Right ventricle myocardium superior (tissue), 1 donor: ENCODE results near the gene THSD4. TPM values are rescaled to one million over a fixed set of nuclear protein-coding genes. Genes with fewer than 3 reads are reported as not detected.
"Not testable (repeated sequence)": the region's sequence is repeated elsewhere in the genome, so short reads cannot be mapped to it uniquely, and the experiment has no call there.

Experiments used
- ATAC-seq: fragments of 200-7000 bp; cut with Tn5 transposase; one replicate; pipeline ENCODE4 v1.9.1; 2020; ENCODE audit warnings: mild to moderate bottlenecking; ENCODE audit not compliant: poor library complexity
- DNase-seq: peaks from one replicate; pipeline ENCODE4 v3.0.0-alpha.2; 2020
- intact Hi-C: fragments of 100-400 bp; cut with DNase I; formaldehyde crosslinking; loops from one replicate; pipeline ENCODE4 v1.11.2; 2022
- total RNA-seq: library from RNA; stranded (reverse); fragmentation: NEBNext Ultra II Directional; extraction: Animal tissue kit (Norgen Biotek cat#: 25700); gene quantifications from one replicate; pipeline ENCODE4 v1.2.1, GENCODE V29; 2021
- donor health status: DM: no; HTN: yes; CAD: no; lungs with severe emphysema.

The THSD4 gene
- total RNA-seq, 1 donor from 2014 or later: 75.6 TPM

DNA sequence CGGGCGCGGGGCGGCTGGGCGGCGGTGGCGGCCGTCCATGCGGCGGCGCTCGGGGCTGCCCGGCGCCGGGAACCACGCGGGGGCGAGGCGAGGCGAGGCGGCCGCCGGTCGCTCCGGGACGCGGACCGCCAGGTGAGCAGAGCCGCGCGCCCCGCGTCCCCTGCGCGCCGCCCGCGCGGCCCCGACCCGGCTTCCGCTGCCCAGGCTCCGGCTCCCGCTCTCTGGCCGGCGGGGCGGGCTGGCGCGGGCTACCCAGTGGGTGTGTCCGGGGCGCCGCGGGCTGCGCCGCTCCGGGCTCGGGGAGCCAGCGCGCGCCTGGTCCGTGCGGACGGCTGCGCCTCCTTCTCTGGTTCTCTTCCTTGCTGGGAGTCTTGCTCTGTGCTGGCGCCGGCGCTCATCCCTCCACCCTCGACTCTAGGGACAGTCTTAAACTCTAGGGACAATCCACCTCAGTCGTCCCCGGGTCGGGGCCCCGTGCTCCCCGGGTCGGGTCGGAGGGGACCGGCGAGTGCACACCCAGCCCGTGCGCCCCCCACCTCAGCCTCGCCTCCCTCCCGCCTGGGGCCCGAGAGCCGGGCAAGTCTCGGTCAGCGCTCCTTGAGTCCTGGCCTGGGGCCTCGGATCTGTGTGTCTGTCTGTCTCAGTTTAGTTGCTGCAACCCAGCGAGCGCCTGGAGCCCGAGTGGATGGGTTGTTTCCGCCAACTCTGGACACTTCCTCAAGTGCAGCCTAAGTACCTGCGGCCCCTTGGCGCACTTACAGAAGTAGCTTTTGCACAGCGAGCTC is 488 bp downstream of the THSD4 start:
- DNase-seq: peak; percentile 68
- peak; percentile 65 for ATAC-seq
- intact Hi-C loops: loop anchor here (10.0 kb wide), 1 partner anchor 219 kb away; no protein-coding TSS in a partner anchor

DNA sequence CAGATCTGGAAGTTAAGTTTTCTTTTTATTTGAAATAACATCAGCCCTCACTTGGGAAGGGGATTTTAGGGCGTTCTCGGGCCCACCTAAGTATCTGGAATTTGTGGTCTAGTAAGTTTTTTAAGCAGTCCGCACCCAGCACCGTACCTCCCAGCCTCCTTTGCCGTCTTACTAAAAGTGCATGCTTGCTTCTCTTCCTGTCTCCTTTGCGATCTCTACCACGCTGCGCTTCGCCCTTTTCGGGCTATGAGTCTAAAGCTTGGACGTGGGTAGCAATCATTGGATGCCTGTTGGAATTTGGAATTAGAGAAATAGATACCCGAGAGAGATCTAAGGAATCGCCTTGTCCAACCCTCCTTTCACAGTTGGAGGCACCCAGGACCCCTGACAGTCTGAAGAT is 1.1 kb downstream of the THSD4 start:
- intact Hi-C loops: loop anchor here (10.0 kb wide), 1 partner anchor 218 kb away; no protein-coding TSS in a partner anchor
- no peak for DNase-seq
- ATAC-seq: peak; percentile 44

DNA sequence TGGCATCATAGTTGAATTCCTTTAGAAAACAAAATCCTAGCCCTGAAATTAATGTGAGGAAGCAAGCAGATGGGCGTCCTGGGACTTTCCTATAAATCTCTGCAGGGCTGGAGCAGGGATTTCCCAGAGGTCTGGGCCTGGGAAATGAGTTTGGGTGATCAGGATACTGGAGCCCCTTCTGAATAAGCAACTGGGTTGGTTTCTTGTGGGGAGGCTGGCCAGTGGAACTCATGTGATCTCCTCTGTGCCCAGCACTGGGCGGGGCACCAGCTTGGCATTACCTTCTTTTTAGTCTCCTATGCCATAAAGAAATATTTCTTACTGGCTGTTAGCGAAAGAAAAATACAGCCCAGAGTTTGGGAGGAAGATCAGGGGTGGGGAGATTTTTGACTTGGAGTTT is 1.7 kb downstream of the THSD4 start:
- ATAC-seq: peak; percentile 69
- intact Hi-C loops: loop anchor here (10.0 kb wide), 1 partner anchor 218 kb away; no protein-coding TSS in a partner anchor

DNA sequence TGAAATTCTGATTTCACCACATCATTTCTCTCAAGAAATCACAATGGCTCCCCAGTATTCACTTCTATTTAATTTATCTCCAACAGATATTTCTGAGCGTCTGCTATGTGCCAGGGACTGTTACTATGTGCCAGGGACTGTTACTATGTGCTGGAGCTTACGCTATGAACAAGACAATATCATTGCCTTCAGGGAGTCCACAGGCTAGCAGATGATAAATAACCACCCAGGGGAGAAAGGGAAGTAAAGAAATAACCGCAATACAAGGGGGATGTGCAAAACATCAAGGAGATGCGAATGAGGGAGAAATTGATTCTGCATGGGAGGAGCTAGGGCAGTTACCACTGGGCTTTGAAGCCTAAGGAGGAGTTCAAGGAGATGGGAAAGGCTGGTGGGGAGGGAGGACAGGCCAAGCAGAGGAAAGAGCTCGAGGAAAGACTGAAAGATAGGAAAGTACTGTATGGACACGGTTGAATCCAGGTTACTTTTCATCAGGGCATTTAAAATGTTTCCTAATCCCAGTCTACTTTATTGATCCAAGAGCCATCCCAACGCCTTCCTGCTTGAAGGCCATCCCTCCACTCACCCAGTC is 2.5 kb downstream of the THSD4 start:
- DNase-seq (no peak), ATAC-seq (no peak)
- intact Hi-C loops: loop anchor here (10.0 kb wide), 1 partner anchor 217 kb away; no protein-coding TSS in a partner anchor

More for the DNA sequence above, 1.7 kb downstream of the THSD4 start:
- peak; percentile 52 for DNase-seq

DNA sequence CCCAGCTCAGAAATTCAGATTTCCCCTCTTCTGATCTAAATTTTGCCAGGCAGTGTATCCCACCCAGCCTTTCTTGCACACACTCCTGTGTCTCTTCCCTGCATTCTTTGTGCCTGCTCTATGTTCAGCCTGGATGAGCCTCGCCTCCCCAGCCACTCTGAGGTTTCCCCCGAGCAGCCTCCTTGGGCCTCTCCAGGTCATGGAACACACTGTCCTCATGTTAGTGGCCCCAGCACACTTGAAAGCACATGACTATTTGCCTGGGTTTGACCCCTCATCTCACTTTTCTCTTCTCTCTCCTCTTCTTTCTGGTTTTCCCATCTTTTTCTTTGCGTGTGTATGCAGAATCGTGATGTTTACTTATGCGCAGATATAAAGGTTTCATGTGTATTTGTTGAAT is 3.1 kb downstream of the THSD4 start:
- ATAC-seq (no peak), DNase-seq (no peak)
- intact Hi-C loops: loop anchor here (10.0 kb wide), 1 partner anchor 216 kb away; no protein-coding TSS in a partner anchor

DNA sequence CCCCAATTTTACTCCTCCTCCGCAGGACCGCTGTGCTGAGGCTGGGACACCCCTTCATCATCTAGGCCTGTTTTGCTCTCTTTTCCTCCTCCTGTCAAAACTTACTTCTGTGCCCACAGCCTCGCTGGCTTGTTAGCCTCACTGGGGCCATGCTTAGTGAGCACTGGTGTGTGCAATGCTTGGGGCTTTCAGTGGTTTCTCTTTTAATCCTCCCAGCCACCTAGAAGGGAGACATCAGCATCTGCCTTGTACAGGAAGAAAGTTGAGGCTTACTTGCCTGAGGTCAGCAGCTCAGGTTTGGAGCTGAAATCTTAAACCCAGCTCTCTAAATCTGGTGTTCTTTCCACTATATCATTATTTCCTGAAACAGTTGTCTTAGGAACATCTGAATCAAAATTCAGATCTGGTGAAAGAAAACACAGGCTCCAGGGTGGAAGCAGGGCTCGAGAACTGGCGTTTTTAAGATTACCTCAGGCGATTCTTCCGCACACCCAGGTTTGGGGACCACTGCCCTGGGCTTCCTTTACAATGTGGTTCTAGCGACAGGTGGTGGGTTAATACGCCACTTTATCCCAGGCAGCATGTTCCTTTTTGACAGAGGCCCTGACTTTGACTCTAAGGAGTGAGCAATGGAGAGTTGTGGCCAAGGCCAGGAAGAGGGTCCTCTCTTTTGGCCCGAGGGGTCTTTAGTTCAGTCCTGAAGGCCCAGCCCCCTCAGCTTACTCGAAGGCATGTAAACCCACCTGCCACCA is 3.8 kb downstream of the THSD4 start:
- DNase-seq (no peak), ATAC-seq (no peak)
- intact Hi-C loops: loop anchor here (10.0 kb wide), 1 partner anchor 216 kb away; no protein-coding TSS in a partner anchor

DNA sequence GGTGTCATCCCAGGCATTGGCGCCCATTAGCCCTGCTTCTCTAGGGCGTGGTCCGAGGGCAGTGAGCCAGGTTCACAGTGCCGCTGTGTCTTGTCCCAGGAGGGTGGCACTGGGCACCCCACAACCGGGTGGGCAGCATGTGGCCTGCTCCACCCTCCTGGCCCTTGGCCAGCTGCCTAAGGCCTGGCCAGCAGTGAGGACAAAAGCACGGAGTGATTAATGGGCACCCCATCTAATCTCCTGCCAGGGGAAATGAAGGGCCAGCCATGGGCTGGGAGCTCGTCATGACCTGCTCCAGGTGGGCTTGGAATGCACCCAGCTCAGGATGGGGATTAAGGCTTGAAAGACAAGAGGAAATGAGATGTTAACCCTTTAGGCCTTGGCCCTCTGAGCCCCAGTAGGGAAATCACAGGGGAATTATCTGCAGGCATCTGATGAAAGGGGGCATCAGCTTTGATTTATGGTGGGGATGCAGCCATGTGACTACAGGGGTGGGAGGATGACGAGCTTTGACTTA is 5.2 kb downstream of the THSD4 start:
- ATAC-seq (no peak), DNase-seq (no peak)
- intact Hi-C loops: no loop called here

DNA sequence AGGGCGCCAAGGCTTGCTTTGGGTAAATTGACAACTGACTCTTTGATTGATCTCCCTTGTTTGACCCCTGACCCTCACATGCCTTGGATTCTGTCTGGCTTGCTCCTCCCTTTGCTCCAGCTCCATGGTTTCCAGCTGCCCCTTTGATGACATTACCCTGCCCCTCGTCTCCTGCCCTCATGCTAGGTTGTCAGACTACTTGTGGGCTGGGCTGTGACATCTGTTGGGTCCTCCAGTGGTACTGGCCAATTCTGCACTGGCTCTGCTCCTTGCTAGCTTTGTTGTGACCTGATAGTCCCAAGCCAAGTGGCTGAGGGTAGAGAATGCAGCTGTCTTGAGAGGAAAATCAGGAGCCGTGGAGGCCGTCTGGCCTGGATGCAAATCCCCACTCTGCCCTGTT is 6.2 kb downstream of the THSD4 start:
- ATAC-seq: no peak
- intact Hi-C loops: no loop called here

DNA sequence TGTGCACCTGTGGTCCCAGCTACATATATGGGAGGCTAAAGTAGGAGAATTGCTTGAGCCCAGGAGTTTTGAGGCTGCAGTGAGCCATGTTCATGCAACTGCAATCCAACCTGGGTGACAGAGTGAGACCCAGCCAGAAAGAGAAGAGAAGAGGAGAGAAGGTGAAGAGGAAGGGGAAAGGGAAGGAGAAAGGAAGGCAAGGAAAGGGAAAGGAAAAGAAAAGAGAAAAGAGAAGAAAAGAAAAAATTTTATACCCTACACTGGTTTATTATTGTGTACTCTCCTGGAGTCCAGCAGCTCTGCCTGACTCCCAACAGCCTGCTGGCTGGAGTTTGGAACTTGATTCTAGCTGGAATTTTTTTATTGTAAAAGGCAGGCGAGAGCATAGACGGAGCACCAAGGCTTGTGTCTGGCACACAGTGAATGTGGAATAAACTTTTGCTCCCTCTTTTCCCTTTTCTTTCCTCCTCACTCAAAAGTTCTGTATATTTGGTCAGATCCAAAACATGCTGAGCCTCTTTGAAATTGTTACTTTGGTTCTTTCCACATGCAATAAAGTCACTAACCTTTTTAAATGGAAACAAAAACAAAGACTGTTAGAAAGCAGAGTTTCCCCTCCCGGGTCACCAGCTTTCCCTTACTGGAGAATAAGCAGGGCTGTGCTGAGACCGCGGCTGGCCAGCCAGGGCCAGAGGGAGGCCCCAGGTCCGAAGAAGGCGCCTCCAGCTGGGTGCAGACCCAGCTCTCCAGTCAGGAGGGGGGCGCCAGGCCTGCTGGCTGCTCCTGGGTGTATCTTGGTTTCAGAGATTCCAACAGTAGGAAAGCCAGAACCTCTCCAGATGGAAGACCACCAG is 9.9 kb downstream of the THSD4 start:
- DNase-seq (no peak), ATAC-seq (peak; percentile 44)
- intact Hi-C loops: no loop called here

More for the DNA sequence above, 6.2 kb downstream of the THSD4 start:
- no peak for DNase-seq

DNA sequence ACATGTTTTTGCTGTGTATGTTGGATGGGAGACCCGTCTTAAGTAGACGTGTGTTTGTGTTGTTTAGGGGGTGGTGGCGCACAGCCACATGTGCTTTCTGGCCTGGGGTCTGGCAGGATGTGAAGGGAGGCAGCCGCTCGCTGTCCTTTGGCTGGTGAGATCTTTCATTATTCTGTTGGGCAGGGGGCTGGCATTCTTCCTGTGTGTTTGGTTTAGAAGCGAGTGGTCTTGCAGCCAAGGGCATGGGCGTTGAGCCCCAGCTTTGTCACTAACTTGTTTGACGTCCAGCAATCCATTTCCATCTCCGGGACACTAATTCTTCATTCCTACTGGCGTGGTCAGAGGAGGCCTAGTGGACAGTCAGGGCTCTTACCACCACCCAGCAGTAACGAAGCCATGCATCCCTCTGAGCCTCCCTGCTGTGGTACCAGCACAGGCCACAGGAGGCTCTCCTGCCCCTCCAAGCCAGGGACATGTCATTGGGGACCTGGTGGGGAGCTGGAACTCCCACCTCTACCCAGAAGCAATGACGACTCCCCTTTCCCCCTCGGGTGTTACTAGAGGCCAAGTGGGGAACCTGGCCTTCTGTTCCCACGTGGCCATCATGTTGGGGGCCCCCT is 10.7 kb downstream of the THSD4 start:
- intact Hi-C loops: no loop called here
- ATAC-seq (no peak), DNase-seq (no peak)

DNA sequence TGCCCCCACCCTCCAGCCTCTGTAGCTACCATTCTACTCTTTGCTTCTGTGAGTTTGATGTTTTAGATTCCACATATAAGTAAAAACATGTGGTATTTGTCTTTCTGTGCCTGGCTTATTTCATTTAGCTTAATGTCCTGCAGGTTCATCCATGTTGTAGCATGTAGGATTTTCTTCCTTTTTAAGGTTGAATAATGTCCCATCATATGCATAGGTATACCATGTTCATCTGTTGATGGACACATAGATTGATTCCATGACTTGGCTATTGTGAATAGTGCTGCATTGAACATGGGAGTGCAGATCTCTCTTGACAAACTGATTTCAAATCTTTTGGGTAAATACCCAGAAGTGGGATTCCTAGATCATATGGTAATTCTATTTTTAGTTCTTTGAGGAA is 11.8 kb downstream of the THSD4 start:
- ATAC-seq (no peak), DNase-seq (no peak)
- intact Hi-C loops: no loop called here

DNA sequence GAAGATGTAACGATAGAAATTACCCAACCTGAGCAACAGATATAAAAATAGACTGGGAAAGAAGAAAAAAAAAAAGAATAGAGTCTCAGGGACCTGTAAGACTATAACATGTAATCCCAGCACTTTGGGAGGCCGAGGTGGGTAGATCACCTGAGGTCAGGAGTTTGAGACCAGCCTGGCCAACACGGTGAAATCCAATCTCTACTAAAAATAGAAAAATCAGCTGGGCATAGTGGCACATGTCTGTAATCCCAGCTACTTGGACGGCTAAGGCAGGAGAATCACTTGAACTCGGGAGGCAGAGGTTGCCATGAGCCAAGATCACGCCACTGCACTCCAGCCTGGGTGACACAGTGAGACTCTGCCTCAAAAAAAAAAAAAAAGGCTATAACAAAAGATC is 12.9 kb downstream of the THSD4 start:
- ATAC-seq: peak; percentile 69

DNA sequence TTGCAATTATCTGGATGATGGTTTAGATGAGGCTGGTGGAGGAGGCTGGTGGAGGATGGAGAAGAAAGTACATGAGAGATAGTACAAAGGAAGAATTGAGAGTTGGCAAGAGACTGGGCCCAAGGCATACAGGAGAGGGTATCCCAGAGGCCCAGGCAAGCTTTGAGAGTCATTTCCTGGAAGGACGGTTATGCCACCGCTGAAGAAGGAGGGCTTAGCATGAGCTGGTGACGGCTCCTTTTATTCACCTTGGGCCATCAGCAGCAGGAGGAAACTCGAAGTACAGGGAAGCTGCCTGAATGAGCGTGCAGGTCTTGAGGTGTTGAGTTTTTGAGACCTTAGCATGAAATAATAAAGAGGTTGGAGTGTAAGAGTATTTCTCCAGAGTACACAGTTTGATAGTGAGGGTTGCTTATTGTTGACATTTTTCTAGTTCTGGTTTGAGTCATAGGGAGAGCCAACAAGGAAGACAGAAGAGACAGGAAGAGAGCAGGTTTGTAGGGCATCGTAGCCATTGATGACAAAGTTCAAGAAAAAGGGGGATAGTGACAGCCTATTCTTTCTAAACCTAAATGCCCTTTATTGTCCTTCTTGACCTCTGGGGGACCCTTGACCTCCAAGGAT is 13.8 kb downstream of the THSD4 start:
- intact Hi-C loops: no loop called here
- ATAC-seq (no peak), DNase-seq (no peak)

More for the DNA sequence above, 12.9 kb downstream of the THSD4 start:
- DNase-seq, intact Hi-C loops: not testable (repeated sequence)

DNA sequence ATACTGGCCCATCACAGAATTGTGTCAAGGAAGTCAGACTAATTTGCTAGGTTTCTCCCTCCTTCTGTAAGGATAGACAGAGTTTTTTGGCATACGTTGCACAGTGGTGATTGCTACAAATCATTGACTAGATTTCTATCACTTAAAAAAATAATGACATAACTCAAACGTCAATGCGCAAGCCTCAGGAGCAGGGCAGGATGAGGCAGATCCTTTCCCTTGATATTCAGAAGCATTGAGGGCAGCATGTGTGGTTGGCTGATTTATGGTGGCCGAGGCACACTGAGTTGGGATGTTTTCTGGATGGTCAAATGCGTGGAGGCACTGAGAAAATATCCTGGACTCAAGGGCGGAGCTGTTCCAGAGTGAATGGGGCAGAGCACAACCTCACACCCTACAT is 14.4 kb downstream of the THSD4 start:
- intact Hi-C loops: no loop called here
- ATAC-seq (no peak), DNase-seq (no peak)

DNA sequence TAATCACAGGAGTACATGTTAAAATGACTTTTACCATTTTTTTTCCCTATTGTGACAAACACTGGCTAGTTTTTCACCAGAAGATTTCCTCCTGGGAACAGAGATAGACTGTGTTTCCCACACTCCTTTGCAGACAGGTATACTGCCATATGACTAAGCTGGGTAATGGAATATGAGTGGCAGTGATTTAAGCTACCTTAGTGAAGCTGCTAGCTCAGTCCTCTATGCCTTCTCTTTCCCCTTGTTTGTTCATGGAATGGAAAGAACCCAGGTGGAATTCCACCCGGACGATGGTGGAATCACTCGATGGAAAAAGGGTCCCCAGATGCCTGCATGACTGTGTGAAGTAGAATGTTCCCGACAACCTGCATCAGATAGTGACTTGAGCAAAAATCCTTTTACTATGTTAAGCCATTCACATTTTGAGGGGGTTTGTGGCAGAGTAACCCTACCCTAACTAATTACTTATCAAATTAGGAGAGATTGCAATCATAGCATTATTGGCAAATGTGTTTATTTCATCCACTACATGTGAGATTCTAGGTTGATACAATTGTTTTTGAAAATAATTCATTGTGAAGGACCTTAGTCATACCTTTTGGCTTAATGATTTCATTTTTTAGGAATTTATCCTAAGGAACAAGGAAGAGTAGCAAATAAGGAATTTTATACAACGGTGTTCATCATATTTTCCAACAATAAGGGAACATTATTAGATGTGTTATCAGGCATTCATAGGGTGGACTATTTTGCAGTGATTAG is 16.5 kb downstream of the THSD4 start:
- intact Hi-C loops: no loop called here
- ATAC-seq (no peak), DNase-seq (no peak)

DNA sequence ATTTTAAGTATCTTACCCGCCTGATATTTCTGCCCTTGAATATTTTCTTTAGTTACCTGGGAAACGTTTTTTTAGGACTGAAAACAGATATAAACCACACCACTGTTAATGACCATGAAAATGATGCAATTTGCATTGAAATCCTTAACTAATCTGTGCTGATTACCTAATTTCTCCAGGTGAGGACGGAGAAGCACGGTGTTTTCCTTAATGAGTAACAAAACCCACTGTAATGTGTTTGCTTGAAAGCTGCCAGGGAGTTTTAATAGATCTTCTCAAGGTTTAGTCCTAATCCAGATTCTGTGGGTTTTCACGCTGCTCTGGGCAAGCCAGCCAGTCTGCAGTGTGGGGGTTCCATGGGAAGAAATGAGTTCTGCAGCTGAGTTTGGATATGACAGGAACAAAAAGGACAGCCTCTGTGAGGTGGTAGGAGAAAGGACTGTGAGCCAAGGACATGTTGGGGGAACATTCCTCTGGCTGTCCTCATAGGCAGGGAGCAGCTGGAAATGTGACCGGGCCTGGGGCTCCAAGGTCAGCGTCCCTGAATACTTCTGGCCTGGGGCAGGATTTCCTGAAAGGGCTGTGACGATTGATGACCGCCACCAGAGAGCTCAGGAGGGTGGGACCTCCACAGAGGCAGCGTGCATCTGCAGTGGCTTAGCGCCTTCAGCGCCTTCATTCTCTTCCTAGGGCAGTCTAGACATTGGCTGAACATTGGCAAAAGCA is 18.6 kb downstream of the THSD4 start:
- peak; percentile 58 for DNase-seq

More for the DNA sequence above, 18.6 kb downstream of the THSD4 start:
- peak; percentile 88 for ATAC-seq
- intact Hi-C loops: no loop called here
